NCI-H2107 treated with DMSO at 0.1 percent for 48 hours (cell line): Measurements from ENCODE around the gene TAS2R41.

Source experiments
- DNase-seq: peaks from one replicate; lab custom pipeline; 2025; ENCODE audit not compliant: unreplicated experiment; lab: John Stamatoyannopoulos, UW

TAS2R41 gene

DNA sequence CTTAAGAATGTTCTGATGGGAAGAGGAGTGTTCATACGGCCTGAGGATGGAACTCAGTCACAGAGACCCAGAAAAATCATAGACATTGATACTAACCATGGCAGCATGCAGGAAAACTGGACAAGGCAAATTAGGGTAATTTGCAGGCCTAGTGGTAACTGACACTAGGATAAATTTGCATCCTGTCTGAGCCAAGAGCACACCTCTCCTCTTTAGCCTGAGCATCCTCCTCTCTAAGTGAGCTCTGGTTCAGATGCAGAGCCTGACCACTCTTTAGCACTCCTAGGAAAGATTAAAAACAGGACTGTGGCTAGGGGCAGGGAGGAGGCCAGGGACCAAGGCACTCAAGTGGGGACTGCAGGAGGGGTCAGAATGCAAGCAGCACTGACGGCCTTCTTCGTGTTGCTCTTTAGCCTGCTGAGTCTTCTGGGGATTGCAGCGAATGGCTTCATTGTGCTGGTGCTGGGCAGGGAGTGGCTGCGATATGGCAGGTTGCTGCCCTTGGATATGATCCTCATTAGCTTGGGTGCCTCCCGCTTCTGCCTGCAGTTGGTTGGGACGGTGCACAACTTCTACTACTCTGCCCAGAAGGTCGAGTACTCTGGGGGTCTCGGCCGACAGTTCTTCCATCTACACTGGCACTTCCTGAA lies at the start of gene TAS2R41:
TAS2R41 (plus strand) TSS at position 373 of the 650 bp plus-strand sequence; CDS start at position 373, 0 bp downstream.
- no peak for DNase-seq

DNA sequence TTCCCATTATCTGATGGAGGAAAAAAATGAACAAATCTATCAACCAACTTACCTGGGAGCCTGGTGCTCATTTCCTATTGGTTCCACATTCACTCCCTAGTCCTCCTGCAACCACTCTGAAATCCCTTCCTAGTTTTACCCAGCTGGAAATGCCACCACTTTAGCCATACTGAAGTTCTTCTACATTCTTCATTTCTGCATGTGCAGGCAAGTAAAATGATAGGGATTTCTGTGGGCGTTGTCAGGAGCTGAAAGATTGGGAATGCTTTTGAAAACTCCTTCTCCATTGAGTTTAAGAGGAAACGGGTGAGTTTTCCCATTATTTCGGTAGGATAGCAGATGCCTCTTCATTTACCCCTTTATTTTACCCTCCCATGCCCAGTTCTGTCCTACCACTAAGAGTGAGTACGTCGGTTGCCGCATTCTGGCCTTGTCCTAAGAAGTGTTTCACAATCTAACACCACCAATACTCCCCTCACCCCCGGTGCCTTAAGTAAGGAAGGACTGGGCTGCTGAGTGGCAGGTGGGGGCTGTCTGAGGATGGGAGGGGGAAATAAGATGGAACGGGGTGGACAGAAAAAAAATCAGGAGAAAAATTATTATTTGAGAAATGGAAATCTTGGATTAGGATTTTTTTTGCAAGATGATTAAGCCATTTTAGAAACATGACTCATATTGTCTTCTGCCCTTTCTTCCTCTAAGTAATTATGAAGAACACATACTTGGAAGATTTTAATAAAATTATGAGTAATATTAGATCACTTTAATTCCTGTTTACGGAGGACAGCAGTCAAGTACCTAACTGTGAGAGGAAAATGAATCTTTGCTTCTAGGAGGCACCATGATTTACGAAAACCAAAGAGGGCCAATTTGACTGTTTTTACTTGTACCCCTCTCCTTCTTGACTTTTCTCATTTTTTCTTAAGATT lies 47.6 kb upstream of the TAS2R41 start:
- DNase-seq, result no peak

DNA sequence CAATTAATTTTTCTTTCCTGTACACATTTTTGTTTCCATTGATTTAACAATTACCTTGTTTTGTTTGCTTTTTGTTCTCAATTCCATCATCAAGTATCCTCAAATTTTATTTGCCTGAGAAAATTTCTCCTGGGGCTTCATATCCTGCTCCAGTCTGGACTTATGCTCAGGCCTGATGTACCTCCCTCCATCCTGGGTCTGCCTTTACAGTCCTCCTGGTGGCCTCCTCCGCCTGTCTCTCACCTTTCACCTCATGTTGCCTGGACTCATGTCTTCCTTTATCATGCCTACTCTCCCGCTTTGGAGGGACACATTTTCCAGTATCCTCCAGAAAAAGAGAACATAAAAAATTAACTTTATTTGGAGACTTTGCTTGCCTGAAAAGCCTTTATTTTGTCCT lies 46.6 kb upstream of the TAS2R41 start:
- DNase-seq, result no peak

- DNase-seq, result no peak
Observed at GRCh38 chr7:143433759-143434158, 43.9 kb upstream of the TAS2R41 start.

DNA sequence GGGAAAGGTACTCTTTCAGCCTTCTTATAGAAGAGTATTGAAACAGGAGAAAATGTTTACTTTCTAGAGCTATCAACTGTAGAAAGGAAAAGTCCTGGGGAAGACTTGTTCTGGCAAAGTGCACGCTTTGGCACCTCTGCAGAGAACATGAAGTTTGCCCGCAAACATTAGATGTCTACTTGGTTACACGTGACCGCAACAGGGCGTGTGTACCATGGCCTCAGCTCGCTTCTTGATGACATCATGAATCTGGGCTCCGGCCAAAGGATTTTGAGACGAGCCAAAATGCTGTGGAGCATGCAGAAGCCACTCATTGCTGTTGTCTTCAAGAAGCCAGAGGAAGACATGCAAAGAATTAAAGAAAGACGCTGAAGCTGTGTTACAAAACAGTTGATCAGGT lies 43.0 kb upstream of the TAS2R41 start:
- DNase-seq, result no peak

DNA sequence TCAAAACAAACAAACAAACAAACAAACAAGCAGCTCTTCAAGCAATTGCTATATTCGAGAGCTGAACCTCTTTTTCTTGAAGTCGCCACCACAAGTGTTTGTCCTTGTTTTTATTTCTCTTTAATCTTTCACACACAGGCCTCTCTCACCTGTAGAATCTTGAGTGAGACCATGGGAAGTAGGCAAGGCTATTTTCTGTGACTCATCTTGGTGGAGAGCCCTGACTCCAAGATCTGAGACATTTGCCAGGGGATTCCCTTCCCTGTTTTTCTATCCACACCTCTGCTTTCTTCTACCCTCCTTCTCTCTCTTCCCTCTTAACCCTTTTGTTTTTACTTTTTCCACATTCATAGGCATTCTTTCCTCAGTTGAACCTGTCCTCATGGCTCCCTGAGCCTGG lies 42.4 kb upstream of the TAS2R41 start:
- no peak for DNase-seq

- no peak for DNase-seq
Observed at GRCh38 chr7:143436325-143436946, 41.2 kb upstream of the TAS2R41 start.

GRCh38 chr7:143437578-143437977 lies 40.1 kb upstream of the TAS2R41 start:
- no peak for DNase-seq

DNA sequence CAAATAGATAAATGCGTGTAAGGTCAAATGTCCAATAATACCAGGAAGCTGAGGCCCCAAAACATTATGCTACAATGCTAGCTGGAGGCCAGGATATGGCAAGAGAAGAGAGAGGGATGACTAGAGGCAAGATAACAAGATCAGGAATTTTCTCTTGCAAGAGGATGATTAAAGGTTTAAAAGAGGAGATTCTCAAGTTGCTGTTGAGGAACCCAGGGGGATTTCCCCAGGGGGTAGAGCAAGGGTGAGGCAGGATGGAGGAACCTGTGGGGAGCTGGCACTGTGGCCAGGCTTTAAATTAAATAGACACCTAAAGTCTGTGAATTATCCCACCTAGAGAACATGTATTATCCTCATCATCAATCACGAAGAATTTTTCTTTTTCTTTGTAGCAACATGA lies 37.8 kb upstream of the TAS2R41 start:
- DNase-seq, result no peak

DNA sequence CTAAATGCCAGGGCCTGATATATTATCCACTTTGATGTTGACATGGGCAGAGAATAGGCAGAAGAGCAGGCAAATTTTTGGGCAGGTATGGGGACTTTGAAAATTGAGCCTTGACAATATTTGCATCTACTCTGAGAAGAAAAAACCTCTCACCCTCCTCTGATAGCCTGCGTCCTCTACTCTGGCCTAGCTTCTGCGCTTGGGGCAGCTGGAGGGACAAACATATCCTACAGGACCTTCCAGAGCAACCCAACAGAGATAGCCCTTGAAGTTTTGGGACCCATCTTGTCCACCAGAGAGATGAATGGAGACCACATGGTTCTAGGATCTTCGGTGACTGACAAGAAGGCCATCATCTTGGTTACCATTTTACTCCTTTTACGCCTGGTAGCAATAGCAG lies 34.5 kb upstream of the TAS2R41 start, which contains the start of gene TAS2R60:
TAS2R60 (plus strand) TSS at position 301 of the 400 bp plus-strand sequence; CDS start at position 301, 0 bp downstream.
- no peak for DNase-seq

- no peak for DNase-seq
Observed at GRCh38 chr7:143444063-143444782, 33.5 kb upstream of the TAS2R41 start.

DNA sequence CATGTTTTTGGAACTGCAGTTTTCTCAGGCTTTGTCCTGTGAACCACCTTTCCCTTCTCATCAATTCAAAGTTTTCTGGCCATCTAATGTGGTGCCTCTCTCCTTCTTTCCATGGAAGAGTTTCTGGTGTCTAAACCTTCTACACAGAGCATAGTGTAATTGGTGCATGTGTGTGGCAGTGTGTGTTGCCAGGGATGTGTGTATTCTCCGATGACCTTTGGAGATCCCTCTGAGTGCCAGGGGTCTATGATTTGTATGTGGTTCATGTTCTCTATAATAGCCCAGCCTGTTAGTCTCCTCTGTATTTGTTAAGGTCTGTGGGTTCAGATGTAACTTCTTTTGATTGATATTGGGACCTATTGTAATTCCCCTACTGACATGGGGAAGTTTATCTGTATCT lies 32.9 kb upstream of the TAS2R41 start:
- no peak for DNase-seq

DNA sequence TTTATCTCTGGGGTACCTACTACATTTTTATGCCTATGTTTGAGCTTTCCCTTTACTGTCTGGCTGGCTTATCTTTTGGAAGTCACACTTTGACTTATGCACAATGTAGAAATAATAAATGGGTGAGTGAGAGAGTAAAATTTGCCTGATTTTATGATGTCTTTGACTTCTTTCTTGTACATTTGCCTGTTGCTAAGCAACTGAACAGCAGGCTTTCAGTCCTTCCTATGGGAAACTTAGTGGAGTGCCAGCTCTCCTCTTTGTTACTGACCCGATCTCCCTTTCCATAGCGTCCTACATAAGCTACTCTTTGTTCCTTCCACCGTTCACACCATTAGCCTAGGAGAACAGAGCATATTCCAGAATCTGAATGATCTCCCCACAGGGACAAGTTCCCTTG lies 30.2 kb upstream of the TAS2R41 start:
- no peak for DNase-seq

DNA sequence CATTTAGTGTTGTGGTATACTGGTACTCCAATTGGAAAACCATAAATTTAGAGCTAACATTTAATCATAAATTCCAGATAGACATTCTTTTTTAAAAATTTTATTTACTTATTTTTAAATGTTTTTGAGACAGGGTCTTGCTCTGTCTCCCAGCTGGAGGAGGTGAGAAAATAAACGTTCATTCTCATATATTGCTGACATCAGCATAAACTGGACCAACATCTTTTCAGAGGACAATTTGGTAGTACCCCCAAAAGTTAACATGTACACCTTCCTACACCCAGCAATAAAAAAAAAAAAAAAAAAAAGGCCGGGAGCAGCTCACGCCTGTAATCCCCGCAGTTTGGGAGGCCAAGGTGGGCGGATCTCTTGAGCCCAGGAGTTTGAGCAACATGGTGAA lies 29.2 kb upstream of the TAS2R41 start:
- DNase-seq, result no peak

- no peak for DNase-seq
Observed at GRCh38 chr7:143449793-143450192, 27.9 kb upstream of the TAS2R41 start.

DNA sequence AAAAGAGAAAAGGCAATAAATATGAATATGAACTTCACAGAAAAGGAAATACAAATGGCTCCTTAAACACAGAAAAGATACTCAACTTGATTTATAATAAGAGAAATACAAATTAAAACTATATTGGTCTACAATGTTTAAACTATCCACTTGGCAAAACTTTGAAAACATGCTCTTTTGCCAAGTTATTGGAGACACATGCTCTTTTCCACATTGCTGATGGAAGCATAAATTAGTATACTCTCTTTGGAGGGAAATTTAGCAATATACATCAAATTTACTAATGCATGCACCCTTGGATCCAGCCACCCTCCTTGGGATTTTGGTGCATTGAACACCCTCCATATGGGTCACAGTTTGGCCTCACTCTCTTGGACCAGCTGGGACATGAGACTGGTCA lies 26.6 kb upstream of the TAS2R41 start:
- no peak for DNase-seq

DNA sequence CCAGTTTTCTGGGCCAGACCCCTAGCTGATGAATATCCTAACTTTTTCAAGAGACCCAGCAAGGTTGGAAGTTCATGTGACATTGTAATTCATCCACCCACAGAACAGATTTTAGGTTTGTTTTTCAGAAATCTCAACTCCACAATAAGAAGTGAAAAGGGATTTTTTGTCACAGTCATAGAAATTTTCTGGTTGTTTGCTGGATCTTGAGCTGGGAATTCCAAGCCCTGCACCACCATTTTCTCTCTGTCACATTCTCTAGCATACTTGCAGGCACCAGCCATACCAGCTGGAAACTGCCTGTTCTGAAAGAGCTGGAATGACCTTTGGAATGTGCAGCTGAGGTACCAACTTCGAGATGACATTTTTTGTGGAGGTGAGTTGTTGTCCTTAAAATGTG lies 25.9 kb upstream of the TAS2R41 start:
- DNase-seq, result no peak

DNA sequence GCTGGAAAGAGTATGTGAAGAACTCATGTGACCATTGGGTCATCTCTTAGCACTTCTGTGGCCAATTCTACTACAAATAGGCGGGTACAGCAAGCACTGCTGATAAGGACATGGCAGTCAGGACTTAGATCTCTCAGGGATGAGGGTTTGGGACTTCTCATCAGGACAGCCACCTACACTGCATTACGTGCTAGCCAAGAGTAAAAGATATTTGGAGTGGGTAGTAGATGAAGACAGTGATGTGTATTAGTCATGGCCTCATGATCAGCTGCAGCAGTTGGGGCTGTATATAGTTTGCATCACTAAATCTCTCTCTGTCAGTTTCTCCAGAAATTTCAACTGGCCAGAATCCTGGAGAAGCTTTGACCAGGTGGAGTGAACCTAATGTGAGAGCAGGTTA lies 25.2 kb upstream of the TAS2R41 start:
- no peak for DNase-seq

GRCh38 chr7:143454091-143454680 lies 23.5 kb upstream of the TAS2R41 start:
- no peak for DNase-seq

DNA sequence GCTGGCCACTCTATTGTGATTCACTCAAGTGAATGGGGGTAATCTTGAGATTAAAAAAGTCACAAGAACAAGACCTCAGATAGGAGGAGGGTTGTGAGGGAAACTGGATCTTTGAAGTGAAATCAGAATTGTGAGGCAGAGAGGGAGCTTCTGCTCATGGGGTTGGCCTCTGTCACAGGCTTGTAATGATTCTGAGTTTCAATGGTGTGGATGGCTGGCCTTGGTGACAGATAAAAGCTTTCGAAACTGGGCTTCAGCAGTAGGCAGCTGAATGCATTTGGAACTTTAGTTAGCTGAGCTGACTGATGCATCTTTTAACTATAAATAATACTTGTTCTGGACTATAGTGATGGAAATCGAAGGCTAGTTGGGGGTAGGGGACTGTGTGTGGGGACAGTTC lies 22.2 kb upstream of the TAS2R41 start:
- no peak for DNase-seq

DNA sequence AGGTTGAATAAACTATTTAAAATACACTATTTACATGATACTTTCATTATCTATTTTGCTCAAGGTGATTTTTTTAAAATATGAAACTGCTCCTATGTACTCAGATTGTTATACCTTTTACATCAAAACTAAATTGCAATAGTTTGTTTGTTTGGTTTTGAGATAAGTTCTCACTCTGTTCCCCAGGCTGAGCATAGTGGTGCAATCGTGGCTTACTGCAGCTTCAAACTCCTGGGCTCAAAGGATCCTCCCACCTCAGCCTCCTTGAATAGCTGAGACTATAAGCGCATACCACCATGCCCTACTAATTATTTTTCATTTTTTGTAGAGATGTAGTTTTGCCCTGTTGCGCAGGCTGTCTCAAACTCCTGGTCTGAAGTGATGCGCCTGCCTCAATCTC lies 21.7 kb upstream of the TAS2R41 start:
- DNase-seq, result no peak
